K562 (cell line): Measurements from ENCODE around the gene TAX1BP1.

Experiments used
- FOXJ3 ChIP-seq: sonication (generic); formaldehyde crosslinking; IDR thresholded peaks from 2 replicates; pipeline ENCODE4 v1.4.0; 2020; ENCODE audit warnings: mild to moderate bottlenecking, missing genetic modification reagents
- HDGF ChIP-seq: fragments of 450-650 bp; IDR thresholded peaks from 2 replicates; pipeline ENCODE4 v1.6.1; 2016
- MBD1 ChIP-seq: fragments of 250-450 bp; sonication (Bioruptor Pico); IDR thresholded peaks from 2 replicates; pipeline ENCODE4 v1.8.0; 2022; ENCODE audit warnings: inconsistent platforms
- NBN ChIP-seq: fragments of 450-650 bp; IDR thresholded peaks from 2 replicates; pipeline ENCODE4 v1.6.1; 2016; ENCODE audit warnings: low read depth, mild to moderate bottlenecking
- SMC3 ChIP-seq: conservative IDR thresholded peaks from 2 replicates; pipeline ENCODE4 v1.6.1; 2011; ENCODE audit warnings: low read depth, low read length, improper control_type of control experiment; ENCODE audit not compliant: insufficient read depth
- SNAPC5 ChIP-seq: fragments of 250-450 bp; sonication (Bioruptor Pico); IDR thresholded peaks from 2 replicates; pipeline ENCODE4 v1.8.0; 2021; ENCODE audit warnings: moderate library complexity, mild to moderate bottlenecking, inconsistent platforms
- SNIP1 ChIP-seq: fragments of 450-650 bp; IDR thresholded peaks from 2 replicates; pipeline ENCODE4 v1.7.1; 2017; ENCODE audit warnings: low read depth, mild to moderate bottlenecking
- SRF ChIP-seq, 2 experiments: fragments of 250-450, 450-650 bp in 1 of 2; sonication (Bioruptor Pico) in 1 of 2; sonication (generic) in 1 of 2; formaldehyde crosslinking; IDR thresholded peaks; 2 replicates each; pipeline versions ENCODE4 v1.5.0 to v1.5.1; 2020 to 2022; ENCODE audit warnings: mild to moderate bottlenecking in 1 of 2, missing genetic modification reagents in 1 of 2
- TAF9B ChIP-seq: fragments of 450-650 bp; IDR thresholded peaks from 2 replicates; pipeline ENCODE4 v1.6.1; 2018; ENCODE audit warnings: mild to moderate bottlenecking; ENCODE audit not compliant: partially characterized antibody
- TCF7 ChIP-seq: sonication (generic); IDR thresholded peaks from 2 replicates; pipeline ENCODE4 v1.6.1; 2016; ENCODE audit warnings: antibody characterized with exemption, borderline replicate concordance
- ZFP36 ChIP-seq: fragments of 150-350 bp; IDR thresholded peaks from 2 replicates; pipeline ENCODE4 v1.6.1; 2018; ENCODE audit warnings: low read length, low read depth; ENCODE audit not compliant: partially characterized antibody
- ZNF143 ChIP-seq: sonication (generic); formaldehyde crosslinking; IDR thresholded peaks from 2 replicates; pipeline ENCODE4 v1.9.0; 2022; ENCODE audit warnings: mild to moderate bottlenecking, missing genetic modification reagents
- ZNF274 ChIP-seq: IDR thresholded peaks from 2 replicates; pipeline ENCODE4 v1.6.1; 2011; ENCODE audit warnings: low read depth, mild to moderate bottlenecking, low read length, moderate library complexity, borderline replicate concordance

- TF ChIP-seq ZNF274, result no peak
- TF ChIP-seq MBD1 (CRISPR knock-in tag), result no peak
- TF ChIP-seq SNAPC5 (CRISPR knock-in tag), result no peak
- TF ChIP-seq ZFP36, result no peak
- TF ChIP-seq SRF (CRISPR knock-in tag; IDR thresholded peaks at IDR 0.05), result no peak
- no peak for TF ChIP-seq TCF7
- TF ChIP-seq SNIP1, result no peak
- TF ChIP-seq FOXJ3, result no peak
- TF ChIP-seq SMC3, result no peak
- TF ChIP-seq TAF9B, result no peak
- no peak for TF ChIP-seq NBN
- no peak for TF ChIP-seq HDGF
- TF ChIP-seq ZNF143 (CRISPR knock-in tag), result no peak
These were observed 39.5 kb upstream of the TAX1BP1 start for GRCh38 chr7:27700501-27700900.
